Tibial nerve (tissue), 4 donors: Measurements from ENCODE around the gene ARMC7. TPM values are rescaled to one million over a fixed set of nuclear protein-coding genes. Genes with fewer than 3 reads are reported as not detected.

Experiments
- DNase-seq, 2 donors: peaks; one replicate each; pipeline ENCODE4 v3.0.0-alpha.2; 2019; ENCODE audit warnings: low spot score in 2 of 2
- H3K27ac ChIP-seq, 4 donors: fragments of 200-600 bp; sonication (generic) in 3 of 4; one replicate each; pipeline ENCODE4 v1.5.1; 2017 to 2019; ENCODE audit warnings: mild to moderate bottlenecking in 1 of 4
- H3K27me3 ChIP-seq, 2 donors: fragments of 200-600 bp; sonication (generic) in 1 of 2; one replicate each; pipeline versions ENCODE4 v1.5.1 to v1.6.0; 2017 to 2019
- H3K36me3 ChIP-seq, 3 donors: fragments of 200-600 bp; sonication (generic); one replicate each; pipeline ENCODE4 v1.5.1; 2018 to 2019
- H3K4me1 ChIP-seq, 4 donors: fragments of 200-600 bp; sonication (generic) in 3 of 4; one replicate each; pipeline ENCODE4 v1.5.1; 2017 to 2019
- H3K4me3 ChIP-seq, 4 donors: fragments of 200-600 bp; sonication (generic) in 3 of 4; one replicate each; pipeline ENCODE4 v1.5.1; 2017 to 2019; ENCODE audit warnings: mild to moderate bottlenecking in 1 of 4, moderate library complexity in 1 of 4
- H3K9me3 ChIP-seq, 4 donors: fragments of 200-600 bp; sonication (generic) in 3 of 4; one replicate each; pipeline ENCODE4 v1.5.1; 2017 to 2019
- EP300 ChIP-seq, 2 donors: sonication (generic); formaldehyde crosslinking; IDR thresholded peaks; one replicate each; pipeline ENCODE4 v1.6.1; 2017; ENCODE audit warnings: antibody characterized with exemption in 2 of 2, mild to moderate bottlenecking in 1 of 2
- POLR2A ChIP-seq, 2 donors: fragments of 450-650 bp; IDR thresholded peaks; one replicate each; pipeline ENCODE4 v1.6.1; 2017; ENCODE audit warnings: antibody characterized with exemption in 2 of 2, mild to moderate bottlenecking in 2 of 2, moderate library complexity in 2 of 2
- WGBS, 2 donors: methylation state at CpG; one replicate each; pipeline ENCODE4 v1.1.5; 2018; 5-methylcytosine and 5-hydroxymethylcytosine counted together
- total RNA-seq, 4 donors: library from RNA; depleted of rRNA; stranded (reverse); fragments of >200 nt; gene quantifications; one replicate each; pipeline ENCODE4 v1.1.0, GENCODE V29; 2016
- TF ChIP-seq, protein P1 (sequence below), 5 experiments: fragments of 200-600 bp in 3 of 5; fragments of 450-650 bp in 2 of 5; sonication (generic) in 3 of 5; IDR thresholded peaks; one replicate each; pipeline ENCODE4 v1.5.1; 2016 to 2019; ENCODE audit warnings: antibody characterized with exemption in 5 of 5, mild to moderate bottlenecking in 3 of 5, moderate library complexity in 2 of 5

The ARMC7 gene
- total RNA-seq, 4 donors from 2014 or later: 4.2 to 12.0 (median 8.3) TPM

DNA sequence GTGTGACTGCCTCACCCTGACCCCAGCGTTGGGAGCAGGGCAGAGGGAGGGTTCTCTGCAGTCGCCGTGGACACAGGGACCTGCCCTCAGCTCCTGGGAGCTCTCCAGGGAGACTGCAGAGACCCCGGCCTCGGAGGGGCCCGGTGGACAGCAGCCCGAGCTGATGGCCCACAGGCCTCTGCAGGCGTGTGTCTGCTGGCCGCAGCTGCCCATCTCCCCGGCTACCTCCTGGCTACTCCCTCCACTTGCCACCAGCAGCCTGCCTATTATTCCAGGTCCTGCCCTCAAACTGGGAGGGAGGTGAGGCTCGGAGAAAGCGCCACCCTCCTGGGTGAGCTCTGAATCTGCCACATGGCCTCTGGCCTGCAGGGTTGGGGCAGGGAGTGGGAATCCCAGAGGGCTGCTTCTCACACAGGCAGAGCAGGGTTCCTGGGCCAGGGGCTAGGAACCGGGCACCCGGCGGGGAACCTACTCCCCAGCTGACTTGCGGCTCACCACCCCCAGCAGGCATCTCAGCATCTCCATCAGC, 14.8 kb upstream of the ARMC7 start:
- DNase-seq: no peak
- peaks cover 0 to 18% (median 0%) of the 10 kb centered on the region in 3 donors for H3K36me3 ChIP-seq
- WGBS, 2 donors: 66 to 82% methylated on average over 13 to 16 of the region's 16 CpGs
- peaks cover 0 to 52% (median 34%) of the 10 kb centered on the region in 4 donors for H3K4me1 ChIP-seq
- peak overlapping the region in 1 of 4 donors; percentile 25 for H3K27ac ChIP-seq
- no peaks in the 10 kb centered on the region for H3K9me3 ChIP-seq
- TF ChIP-seq POLR2A (IDR thresholded peaks at IDR 0.05) (no peak), EP300 (IDR thresholded peaks at IDR 0.05) (no peak)
- TF ChIP-seq, protein P1, sequence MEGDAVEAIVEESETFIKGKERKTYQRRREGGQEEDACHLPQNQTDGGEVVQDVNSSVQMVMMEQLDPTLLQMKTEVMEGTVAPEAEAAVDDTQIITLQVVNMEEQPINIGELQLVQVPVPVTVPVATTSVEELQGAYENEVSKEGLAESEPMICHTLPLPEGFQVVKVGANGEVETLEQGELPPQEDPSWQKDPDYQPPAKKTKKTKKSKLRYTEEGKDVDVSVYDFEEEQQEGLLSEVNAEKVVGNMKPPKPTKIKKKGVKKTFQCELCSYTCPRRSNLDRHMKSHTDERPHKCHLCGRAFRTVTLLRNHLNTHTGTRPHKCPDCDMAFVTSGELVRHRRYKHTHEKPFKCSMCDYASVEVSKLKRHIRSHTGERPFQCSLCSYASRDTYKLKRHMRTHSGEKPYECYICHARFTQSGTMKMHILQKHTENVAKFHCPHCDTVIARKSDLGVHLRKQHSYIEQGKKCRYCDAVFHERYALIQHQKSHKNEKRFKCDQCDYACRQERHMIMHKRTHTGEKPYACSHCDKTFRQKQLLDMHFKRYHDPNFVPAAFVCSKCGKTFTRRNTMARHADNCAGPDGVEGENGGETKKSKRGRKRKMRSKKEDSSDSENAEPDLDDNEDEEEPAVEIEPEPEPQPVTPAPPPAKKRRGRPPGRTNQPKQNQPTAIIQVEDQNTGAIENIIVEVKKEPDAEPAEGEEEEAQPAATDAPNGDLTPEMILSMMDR (IDR thresholded peaks at IDR 0.05): no peak
- no peaks in the 10 kb centered on the region for H3K27me3 ChIP-seq
- no peak overlapping the region for H3K4me3 ChIP-seq

DNA sequence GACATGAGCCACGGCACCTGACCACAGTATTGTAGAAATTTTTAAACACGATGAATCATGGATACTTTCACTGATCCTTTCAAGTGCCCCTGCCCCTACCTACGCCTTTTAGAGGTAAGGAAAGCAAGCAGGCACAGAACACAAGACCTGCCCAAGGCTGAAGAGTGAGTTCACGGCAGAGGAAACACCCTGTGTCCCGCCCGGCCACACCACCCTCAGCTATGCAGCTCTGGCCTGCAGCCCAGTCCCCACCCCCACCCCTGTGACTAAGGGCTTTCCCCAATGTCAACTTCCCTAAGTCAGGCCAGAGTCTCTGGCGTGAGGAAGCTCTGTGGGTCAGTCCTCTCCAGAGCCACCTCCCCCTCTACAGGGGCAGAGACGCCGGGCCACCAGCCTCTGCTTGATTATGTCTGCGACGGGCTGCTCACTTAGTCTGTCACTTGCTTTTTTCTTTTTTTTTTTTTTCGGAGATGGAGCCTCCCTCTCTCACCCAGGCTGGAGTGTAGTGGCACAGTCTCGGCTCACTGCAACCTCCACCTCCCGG, 13.6 kb upstream of the ARMC7 start:
- TF ChIP-seq, protein P1 (IDR thresholded peaks at IDR 0.05): no peak
- TF ChIP-seq EP300 (IDR thresholded peaks at IDR 0.05): peak in 1 of 2 donors; percentile 45
- no peaks in the 10 kb centered on the region for H3K9me3 ChIP-seq
- DNase-seq: peak in 1 of 2 donors; percentile 37
- H3K4me1 ChIP-seq: peaks cover 0 to 44% (median 27%) of the 10 kb centered on the region in 4 donors
- H3K4me3 ChIP-seq: no peak overlapping the region
- peaks cover 0 to 26% (median 0%) of the 10 kb centered on the region in 3 donors for H3K36me3 ChIP-seq
- WGBS, 2 donors: 38 to 42% methylated on average over 14 of the region's 14 CpGs
- peak overlapping the region in 3 of 4 donors; percentile 33 to 71 (median 56) for H3K27ac ChIP-seq
- no peaks in the 10 kb centered on the region for H3K27me3 ChIP-seq

DNA sequence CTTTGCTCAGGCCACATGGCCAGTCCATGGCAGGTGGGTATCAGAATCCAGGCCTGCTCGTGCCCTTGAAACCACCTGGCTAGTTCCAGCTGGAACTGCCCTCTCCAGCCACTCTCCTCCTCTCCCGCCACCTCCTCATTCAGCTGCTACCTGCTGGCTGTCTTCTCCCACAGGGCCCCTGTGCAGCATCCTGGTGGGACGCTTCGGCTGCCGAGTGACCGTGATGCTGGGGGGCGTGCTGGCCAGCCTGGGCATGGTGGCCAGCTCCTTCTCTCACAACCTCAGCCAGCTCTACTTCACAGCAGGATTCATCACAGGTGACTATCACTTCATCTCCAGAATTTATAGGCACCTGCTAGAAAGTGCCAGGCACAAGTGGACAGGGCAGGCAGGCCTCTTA, 11.9 kb upstream of the ARMC7 start:
- Histone ChIP-seq H3K36me3 (peaks cover 0 to 26% (median 0%) of the 10 kb centered on the region in 3 donors), H3K27ac (no peak overlapping the region), H3K4me1 (peaks cover 0 to 30% (median 17%) of the 10 kb centered on the region in 4 donors), H3K27me3 (no peaks in the 10 kb centered on the region), H3K9me3 (no peaks in the 10 kb centered on the region), H3K4me3 (no peak overlapping the region)
- no peak for DNase-seq
- 97 to 99% methylated on average over 7 of the region's 7 CpGs for WGBS, 2 donors
- TF ChIP-seq POLR2A (IDR thresholded peaks at IDR 0.05) (no peak), EP300 (IDR thresholded peaks at IDR 0.05) (no peak)
- TF ChIP-seq, protein P1 (IDR thresholded peaks at IDR 0.05): no peak

DNA sequence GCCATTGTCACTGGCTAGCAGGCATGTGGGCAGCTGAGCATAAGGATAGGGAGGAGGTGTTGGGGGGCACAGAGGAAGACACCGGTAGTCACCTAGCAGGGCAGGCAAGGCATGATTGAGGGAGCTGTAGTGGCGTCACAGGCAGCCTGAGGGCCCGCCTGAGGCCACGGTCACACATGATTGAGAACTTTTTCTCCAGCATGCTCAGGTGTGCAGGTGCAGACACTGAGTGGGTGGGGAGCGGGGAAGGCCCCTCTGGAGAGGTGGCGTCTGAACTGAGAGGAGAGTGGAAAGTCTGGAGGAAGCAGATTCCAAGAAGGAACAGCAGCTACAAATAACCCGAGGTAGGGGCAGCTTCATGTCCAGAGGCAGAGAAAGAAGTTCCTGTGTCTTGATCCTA, 10.9 kb upstream of the ARMC7 start:
- Histone ChIP-seq H3K4me1 (peaks cover 0 to 20% (median 9%) of the 10 kb centered on the region in 4 donors), H3K4me3 (no peak overlapping the region), H3K36me3 (peaks cover 0 to 28% (median 0%) of the 10 kb centered on the region in 3 donors), H3K9me3 (no peaks in the 10 kb centered on the region), H3K27me3 (no peaks in the 10 kb centered on the region), H3K27ac (no peak overlapping the region)
- DNase-seq: no peak
- WGBS, 2 donors: 83 to 84% methylated on average over 7 of the region's 7 CpGs
- TF ChIP-seq POLR2A (IDR thresholded peaks at IDR 0.05) (no peak), EP300 (IDR thresholded peaks at IDR 0.05) (no peak)
- TF ChIP-seq, protein P1 (IDR thresholded peaks at IDR 0.05): no peak

DNA sequence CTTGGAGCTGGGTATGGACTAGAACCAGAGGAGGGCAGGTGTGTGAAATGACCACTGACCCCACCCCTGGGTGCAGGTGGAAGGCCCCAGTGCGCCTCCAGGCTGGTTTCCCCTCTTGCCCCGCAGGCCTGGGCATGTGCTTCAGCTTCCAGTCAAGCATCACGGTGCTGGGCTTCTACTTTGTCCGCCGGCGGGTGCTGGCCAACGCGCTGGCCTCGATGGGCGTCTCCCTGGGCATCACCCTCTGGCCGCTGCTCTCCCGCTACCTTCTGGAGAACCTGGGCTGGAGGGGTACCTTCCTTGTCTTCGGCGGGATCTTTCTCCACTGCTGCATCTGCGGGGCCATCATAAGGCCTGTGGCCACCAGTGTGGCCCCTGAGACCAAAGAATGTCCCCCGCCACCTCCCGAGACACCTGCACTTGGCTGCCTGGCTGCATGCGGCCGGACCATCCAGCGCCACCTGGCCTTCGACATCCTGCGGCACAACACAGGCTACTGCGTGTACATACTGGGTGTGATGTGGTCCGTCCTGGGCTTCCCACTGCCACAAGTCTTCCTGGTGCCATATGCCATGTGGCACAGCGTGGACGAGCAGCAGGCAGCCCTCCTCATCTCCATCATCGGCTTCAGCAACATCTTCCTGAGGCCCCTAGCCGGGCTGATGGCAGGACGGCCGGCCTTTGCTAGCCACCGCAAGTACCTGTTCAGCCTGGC, 9.7 kb upstream of the ARMC7 start:
- H3K27ac ChIP-seq: no peak overlapping the region
- H3K4me3 ChIP-seq: no peak overlapping the region
- H3K27me3 ChIP-seq: no peaks in the 10 kb centered on the region
- no peak for DNase-seq
- peaks cover 0 to 10% (median 7%) of the 10 kb centered on the region in 4 donors for H3K4me1 ChIP-seq
- TF ChIP-seq, protein P1 (IDR thresholded peaks at IDR 0.05): no peak
- no peak for TF ChIP-seq POLR2A (IDR thresholded peaks at IDR 0.05)
- H3K36me3 ChIP-seq: peaks cover 0 to 35% (median 0%) of the 10 kb centered on the region in 3 donors
- H3K9me3 ChIP-seq: no peaks in the 10 kb centered on the region
- WGBS, 2 donors: 93 to 95% methylated on average over 25 to 29 of the region's 31 CpGs
